Caco-2 (cell line): ENCODE data around the gene ECHS1. TPM values are rescaled to one million over a fixed set of nuclear protein-coding genes. Genes with fewer than 3 reads are reported as not detected.

ENCODE experiments used
- BruUV-seq: library from RNA; stranded (reverse); fragments of 400-500 nt; replicated peaks from 2 replicates; lab custom pipeline; 2021; lab: Mats Ljungman, UMichigan
- CTCF ChIA-PET: fragments of 300-600 bp; sonication (Branson Sonifier 250); formaldehyde crosslinking; loops from one replicate; lab custom pipeline; 2022; ENCODE audit warnings: antibody characterized with exemption; lab: Charles Lee
- POLR2A ChIA-PET: fragments of 300-600 bp; sonication (Branson Sonifier 250); formaldehyde crosslinking; loops from one replicate; lab custom pipeline; 2022; ENCODE audit warnings: antibody characterized with exemption; lab: Charles Lee
- DNase-seq, 2 experiments: peaks; one replicate each; pipeline versions ENCODE4 v3.0.0 to v3.0.0-alpha.2; 2020 to 2022
- H3K27me3 ChIP-seq: replicated peaks from 2 replicates; pipeline ENCODE4 v1.6.0; 2011; ENCODE audit warnings: low read length; ENCODE audit not compliant: control insufficient read depth, insufficient read depth
- H3K36me3 ChIP-seq: 2 replicates; pipeline ENCODE4 v1.5.1; 2011; ENCODE audit warnings: low read length; ENCODE audit not compliant: control insufficient read depth, insufficient read depth
- H3K4me1 ChIP-seq: fragments of 250-450 bp; sonication (Bioruptor Pico); 2 replicates; pipeline ENCODE4 v1.5.1; 2020; ENCODE audit warnings: mild to moderate bottlenecking
- H3K4me3 ChIP-seq: 2 replicates; pipeline ENCODE4 v1.5.1; 2011; ENCODE audit warnings: low read depth, mild to moderate bottlenecking, control low read depth, low read length
- H3K9me3 ChIP-seq: fragments of 250-450 bp; sonication (Bioruptor Pico); 2 replicates; pipeline ENCODE4 v1.5.1; 2020; ENCODE audit warnings: mild to moderate bottlenecking, moderate library complexity
- H3K27ac Mint-ChIP-seq: one replicate; pipeline ENCODE4 v1.8.0; 2022; ENCODE audit warnings: mixed read lengths; ENCODE audit not compliant: unreplicated experiment
- H3K27me3 Mint-ChIP-seq: one replicate; pipeline ENCODE4 v1.8.0; 2022; ENCODE audit warnings: mixed read lengths; ENCODE audit not compliant: insufficient read depth, unreplicated experiment
- H3K36me3 Mint-ChIP-seq: one replicate; pipeline ENCODE4 v1.8.0; 2022; ENCODE audit warnings: mild to moderate bottlenecking, mixed read lengths; ENCODE audit not compliant: insufficient read depth, unreplicated experiment
- H3K4me1 Mint-ChIP-seq: one replicate; pipeline ENCODE4 v1.8.0; 2022; ENCODE audit warnings: low read depth, mixed read lengths; ENCODE audit not compliant: unreplicated experiment
- H3K4me3 Mint-ChIP-seq: one replicate; pipeline ENCODE4 v1.8.0; 2022; ENCODE audit warnings: mild to moderate bottlenecking, moderate library complexity, mixed read lengths; ENCODE audit not compliant: unreplicated experiment
- H3K9me3 Mint-ChIP-seq: one replicate; pipeline ENCODE4 v1.8.0; 2022; ENCODE audit warnings: mixed read lengths; ENCODE audit not compliant: unreplicated experiment
- CTCF ChIP-seq, 2 experiments: fragments of 200-600 bp in 1 of 2; IDR thresholded peaks; 1 replicate in 1 of 2; 2 replicates in 1 of 2; pipeline versions ENCODE4 v1.5.1 to v1.8.0; 2011 to 2022; ENCODE audit warnings: antibody characterized with exemption in 1 of 2, control low read depth in 1 of 2, inconsistent platforms in 1 of 2, low read depth in 1 of 2, low read length in 1 of 2, mild to moderate bottlenecking in 1 of 2, moderate library complexity in 1 of 2; ENCODE audit not compliant: insufficient read depth in 1 of 2, severe bottlenecking in 1 of 2, unreplicated experiment in 1 of 2
- intact Hi-C: fragments of 100-400 bp; cut with micrococcal nuclease; formaldehyde crosslinking; loops from one replicate; pipeline ENCODE4 v1.10.0; 2022; ENCODE audit not compliant: unreplicated experiment
- total RNA-seq: library from RNA; stranded (reverse); gene quantifications from 2 replicates; pipeline ENCODE4 v1.2.3, GENCODE V29; 2022

ECHS1 gene
- total RNA-seq, 1 experiment from 2014 or later, result 247 TPM

- Mint-ChIP-seq H3K36me3 (peaks cover 68% of the 10 kb centered on the region), H3K9me3 (no peaks in the 10 kb centered on the region), H3K27me3 (no peaks in the 10 kb centered on the region), H3K4me1 (peaks cover 26% of the 10 kb centered on the region), H3K27ac (peak overlapping the region; percentile 1), H3K4me3 (no peak overlapping the region)
- no TSS peak for BruUV-seq
- intact Hi-C loops, result no loop called here
- Histone ChIP-seq H3K27me3 (no peaks in the 10 kb centered on the region), H3K4me1 (peaks cover 39% of the 10 kb centered on the region), H3K4me3 (no peak overlapping the region), H3K9me3 (no peaks in the 10 kb centered on the region), H3K36me3 (peaks cover 13% of the 10 kb centered on the region)
- ChIA-PET POLR2A (interaction anchor here (0.7 kb wide), 1 partner anchor 10 kb away, joined by 4 read pairs; no protein-coding TSS in a partner anchor), CTCF (interaction anchor here (0.6 kb wide), 1 partner anchor 32 kb away, joined by 3 read pairs; no protein-coding TSS in a partner anchor)
- no peak for TF ChIP-seq CTCF (IDR thresholded peaks at IDR 0.05; ENCODE audit: insufficient read depth in 1 of 2, low read depth in 1 of 2, low read length in 1 of 2, severe bottlenecking in 1 of 2, unreplicated experiment in 1 of 2)
- no peak for DNase-seq
Observed at GRCh38 chr10:133361227-133361626, 11.9 kb downstream of the ECHS1 start.

- Mint-ChIP-seq H3K4me3 (peak overlapping the region; percentile 60), H3K27me3 (no peaks in the 10 kb centered on the region), H3K9me3 (no peaks in the 10 kb centered on the region), H3K27ac (peak overlapping the region; percentile 85), H3K4me1 (peaks cover 26% of the 10 kb centered on the region), H3K36me3 (peaks cover 58% of the 10 kb centered on the region)
- H3K27me3 ChIP-seq, result no peaks in the 10 kb centered on the region
- H3K9me3 ChIP-seq, result no peaks in the 10 kb centered on the region
- ChIA-PET CTCF (interaction anchor here (1.0 kb wide), 1 partner anchor 18 kb away, joined by 3 read pairs; no protein-coding TSS in a partner anchor), POLR2A (no interaction called here)
- H3K4me1 ChIP-seq, result peaks cover 44% of the 10 kb centered on the region
- intact Hi-C loops, result loop anchor here (1.0 kb wide), 1 partner anchor 13 kb away; the partner anchor contains the start of gene ECHS1
- peaks cover 13% of the 10 kb centered on the region for H3K36me3 ChIP-seq
- BruUV-seq, result no TSS peak
- DNase-seq, result peak; percentile 81 to 85
- no peak overlapping the region for H3K4me3 ChIP-seq
- no peak for TF ChIP-seq CTCF (IDR thresholded peaks at IDR 0.05; ENCODE audit: insufficient read depth in 1 of 2, low read depth in 1 of 2, low read length in 1 of 2, severe bottlenecking in 1 of 2, unreplicated experiment in 1 of 2)
Observed at GRCh38 chr10:133359972-133360610, 13.1 kb downstream of the ECHS1 start.

- Histone ChIP-seq H3K4me1 (peaks cover 41% of the 10 kb centered on the region), H3K9me3 (no peaks in the 10 kb centered on the region), H3K36me3 (peaks cover 11% of the 10 kb centered on the region), H3K27me3 (no peaks in the 10 kb centered on the region), H3K4me3 (no peak overlapping the region)
- Mint-ChIP-seq H3K4me3 (peak overlapping the region; percentile 60), H3K27ac (peak overlapping the region; percentile 85), H3K36me3 (peaks cover 53% of the 10 kb centered on the region), H3K9me3 (no peaks in the 10 kb centered on the region), H3K27me3 (no peaks in the 10 kb centered on the region), H3K4me1 (peaks cover 26% of the 10 kb centered on the region)
- intact Hi-C loops, result no loop called here
- no peak for TF ChIP-seq CTCF (IDR thresholded peaks at IDR 0.05; ENCODE audit: insufficient read depth in 1 of 2, low read depth in 1 of 2, low read length in 1 of 2, severe bottlenecking in 1 of 2, unreplicated experiment in 1 of 2)
- DNase-seq, result peak; percentile 68 to 87
- ChIA-PET POLR2A (no interaction called here), CTCF (interaction anchor here (1.0 kb wide), 1 partner anchor 19 kb away, joined by 3 read pairs; no protein-coding TSS in a partner anchor)
- BruUV-seq, result no TSS peak
Observed at GRCh38 chr10:133359554-133359971, 13.6 kb downstream of the ECHS1 start.
